ENCODE results near the gene INHBA.

Gene INHBA

DNA sequence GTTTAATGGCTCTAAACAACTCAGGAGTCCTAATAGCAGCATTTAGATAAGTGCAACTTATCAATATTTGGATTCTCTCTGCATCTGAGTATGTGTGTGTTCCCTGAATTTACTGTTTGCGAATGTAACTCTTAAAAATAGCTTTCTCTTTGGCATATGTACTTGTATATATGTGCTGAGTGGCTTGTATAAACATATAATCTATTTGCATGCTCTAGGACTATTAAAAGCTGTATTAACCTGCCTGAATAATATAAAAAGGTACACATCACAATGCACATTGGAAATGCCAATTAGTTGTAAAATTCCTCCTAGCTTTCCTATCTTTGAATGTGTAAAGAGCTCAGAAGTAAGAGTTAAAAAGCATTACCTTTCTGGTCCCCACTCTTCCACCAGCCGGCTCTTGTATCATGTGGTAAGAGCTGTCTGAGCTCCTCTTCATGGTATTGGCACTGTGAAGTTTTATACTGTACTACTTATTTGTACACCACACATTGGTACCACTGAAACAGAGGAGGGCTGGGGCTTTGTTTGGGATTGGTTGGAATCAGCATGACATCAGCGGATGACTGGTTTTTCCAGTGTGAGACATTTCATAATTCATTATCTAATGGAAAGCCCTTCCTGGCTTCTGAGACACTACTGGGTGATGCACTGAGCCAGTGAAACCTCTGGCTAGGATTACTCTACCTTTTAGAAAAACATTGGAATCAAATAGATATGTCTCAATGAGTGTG lies at the start of gene INHBA:
Gene INHBA, minus strand, starts transcription at position 456 of the 737 bp plus-strand sequence. CDS start 2,716 bp downstream, outside the sequence.
- DNase-seq, result no peak

DNA sequence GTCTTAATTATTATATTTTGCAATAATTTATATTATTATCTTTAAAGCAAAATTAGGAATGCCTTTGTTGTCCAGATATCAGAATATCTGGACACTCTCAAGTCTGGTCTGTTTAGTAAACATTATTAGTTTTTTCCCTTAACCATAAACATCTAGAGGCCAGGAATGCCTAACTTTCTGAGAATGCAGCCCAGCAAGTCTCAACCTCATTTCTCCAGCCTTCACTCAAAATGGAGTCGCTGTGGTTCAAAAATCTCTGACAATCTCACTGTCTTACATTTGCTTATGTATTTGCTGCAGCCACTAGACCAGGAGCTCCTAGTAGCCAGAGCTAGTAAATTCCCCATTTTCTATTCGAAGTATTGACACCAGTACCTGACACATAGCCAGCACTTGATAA lies 49.7 kb upstream of the INHBA start:
- no peak for DNase-seq

DNA sequence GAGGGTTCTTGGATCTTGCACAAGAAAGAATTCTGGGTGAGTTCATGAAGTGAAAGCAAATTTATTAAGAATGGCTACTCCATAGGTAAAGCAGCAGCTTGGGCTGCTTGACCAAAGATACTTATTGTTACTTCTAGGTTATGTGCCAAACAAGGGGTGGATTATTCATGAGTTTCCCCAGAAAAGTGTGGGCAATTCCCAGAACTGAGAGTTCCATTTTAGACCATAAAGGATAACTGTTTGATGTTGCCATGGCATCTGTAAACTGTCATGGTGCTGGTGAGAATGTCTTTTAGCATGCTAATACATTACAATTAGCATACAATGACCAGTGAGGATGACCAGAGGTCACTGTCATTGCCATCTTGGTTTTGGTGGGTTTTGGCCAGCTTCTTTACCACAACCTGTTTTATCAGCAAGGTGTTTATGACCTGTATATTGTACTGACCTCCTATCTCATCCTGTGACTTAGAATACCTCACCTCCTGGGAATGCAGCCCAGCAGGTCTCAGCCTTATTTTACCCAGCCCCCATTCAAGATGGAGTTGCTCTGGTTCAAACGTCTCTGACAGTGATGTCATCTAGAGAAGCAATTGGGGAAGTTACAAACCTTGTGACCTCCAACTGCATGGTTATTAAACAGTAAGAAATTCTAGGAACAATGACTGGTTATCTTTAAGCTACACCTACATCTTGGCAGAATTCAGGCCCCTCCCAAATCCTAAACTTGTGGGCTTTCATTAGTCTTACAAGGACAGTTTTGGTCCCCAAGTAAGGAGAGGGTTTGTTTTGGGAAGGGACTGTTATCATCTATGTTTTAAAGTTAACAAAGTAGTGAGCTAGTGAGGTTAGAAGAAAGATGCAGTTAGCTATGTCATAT lies 48.0 kb upstream of the INHBA start:
- DNase-seq, result no peak

DNA sequence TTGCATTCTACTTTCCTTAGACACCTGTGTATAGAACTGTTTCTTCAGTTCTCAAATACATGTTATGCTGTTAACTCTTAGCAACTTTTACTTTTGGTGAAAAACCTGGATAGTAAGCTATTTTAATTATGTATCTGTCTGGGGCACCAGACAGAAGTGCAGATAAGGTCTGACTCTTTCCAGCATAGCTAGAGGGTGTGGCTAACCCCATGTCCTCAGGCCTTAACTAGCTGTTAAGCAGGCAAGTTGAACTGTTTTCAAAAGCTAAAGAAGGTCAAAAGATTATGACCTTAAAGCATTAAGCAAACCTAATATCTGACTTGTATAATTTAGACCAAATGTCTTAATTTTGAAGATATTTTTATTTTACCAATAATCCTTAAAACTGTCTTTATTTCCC lies 45.1 kb upstream of the INHBA start:
- no peak for DNase-seq

DNA sequence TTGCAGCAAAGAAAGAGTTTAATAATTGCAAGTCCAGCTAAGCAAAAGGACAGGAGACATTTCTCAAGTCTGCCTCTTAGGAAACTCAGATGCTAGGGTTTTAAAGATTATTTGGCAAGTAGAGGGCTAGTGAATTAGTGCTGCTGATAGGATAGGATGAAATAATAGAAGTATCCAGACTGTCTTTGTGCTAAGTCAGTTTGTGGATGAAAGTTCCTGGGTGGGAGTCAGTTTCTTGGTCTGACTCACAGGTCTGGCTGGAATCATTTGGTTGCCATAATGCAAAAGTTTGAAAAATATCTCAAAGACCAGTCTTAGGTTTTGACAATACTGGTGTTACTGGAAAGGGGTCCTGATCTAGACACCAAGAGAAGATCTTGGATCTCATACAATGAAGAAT lies 42.6 kb upstream of the INHBA start:
- no peak for DNase-seq

DNA sequence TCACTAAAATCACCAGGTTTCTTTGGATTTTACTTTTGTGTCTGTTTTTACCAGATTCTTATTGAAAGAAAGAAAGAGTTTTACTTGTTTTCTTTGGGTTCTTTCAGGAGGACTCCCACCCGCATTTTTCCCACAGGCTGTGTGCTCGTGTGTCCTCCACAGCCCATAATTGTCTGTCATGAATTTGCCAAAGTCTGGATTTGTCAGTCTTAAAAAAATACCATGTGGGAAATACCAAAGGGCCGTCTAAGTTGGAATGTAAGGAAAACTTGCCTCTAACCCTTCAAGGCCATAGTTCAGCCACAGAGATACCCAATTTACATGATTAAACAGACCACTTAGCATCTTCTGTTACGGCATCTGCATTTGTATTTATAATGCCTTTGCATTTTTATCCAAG lies 41.3 kb upstream of the INHBA start:
- DNase-seq, result no peak

DNA sequence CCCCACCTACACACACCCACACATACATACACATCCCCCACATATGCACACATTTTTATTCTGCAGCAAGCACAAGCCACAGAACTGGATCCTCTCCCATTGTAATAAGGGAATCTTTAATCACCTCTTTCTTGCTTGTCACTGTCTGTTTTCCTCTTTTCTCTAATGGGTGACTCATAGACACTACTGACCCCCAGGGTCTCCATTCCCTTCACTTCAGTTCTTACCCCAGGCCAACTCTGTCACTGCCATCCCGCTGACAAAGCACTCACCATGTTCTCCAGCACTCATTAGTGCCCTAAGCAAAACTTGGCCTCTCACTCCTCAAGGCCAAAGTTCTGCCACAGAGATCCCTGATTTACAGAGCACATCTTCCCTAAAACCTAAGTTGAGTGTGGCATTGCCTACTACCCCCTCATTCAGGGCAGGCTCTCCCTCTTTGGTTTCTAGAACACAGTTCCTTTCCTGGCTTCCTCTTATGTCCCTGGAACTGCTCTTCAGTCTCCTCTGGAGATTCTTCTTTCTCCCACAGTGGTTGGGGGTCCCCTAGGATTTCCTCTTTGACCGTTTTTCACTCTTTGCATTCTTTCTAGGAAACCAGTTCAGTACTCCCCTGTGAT lies 39.6 kb upstream of the INHBA start:
- DNase-seq, result no peak

DNA sequence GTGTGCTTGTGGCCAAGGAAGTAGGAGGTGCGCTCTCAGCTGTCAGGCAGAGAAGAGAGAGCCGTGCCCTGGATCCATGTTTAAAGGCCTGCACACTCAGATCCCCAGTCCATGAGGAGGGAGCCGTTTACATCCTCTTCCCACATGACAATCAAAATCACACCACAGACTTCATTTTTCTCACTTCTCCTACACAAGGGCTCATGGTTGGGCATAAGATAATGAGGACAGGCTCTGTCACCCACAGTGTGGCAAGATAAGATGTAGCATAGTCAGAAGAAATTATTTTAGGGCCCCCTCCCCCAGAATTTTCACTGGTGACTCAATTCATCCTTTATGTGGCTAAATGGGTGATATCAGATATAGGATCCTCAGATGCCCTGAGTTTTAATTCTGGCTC lies 35.9 kb upstream of the INHBA start:
- no peak for DNase-seq

DNA sequence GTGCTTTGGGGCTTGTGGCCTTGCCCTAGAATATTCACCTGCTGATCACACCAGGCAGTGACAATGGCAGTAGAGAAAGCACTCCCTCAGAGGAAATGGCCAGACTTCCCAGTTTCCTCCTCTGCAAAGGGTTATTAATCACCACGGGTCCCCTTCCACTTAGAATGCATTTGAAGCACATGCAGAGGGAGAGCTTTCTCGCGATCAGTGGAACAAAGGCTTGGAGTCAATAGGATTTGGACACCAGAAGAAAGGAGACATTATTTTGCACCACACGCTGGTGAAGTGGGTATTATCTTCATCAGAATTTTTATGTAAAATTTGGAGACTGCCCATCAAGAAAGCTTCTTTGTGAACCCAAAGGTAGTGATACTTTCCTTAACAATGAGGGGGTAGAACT lies 35.4 kb upstream of the INHBA start:
- DNase-seq, result no peak

DNA sequence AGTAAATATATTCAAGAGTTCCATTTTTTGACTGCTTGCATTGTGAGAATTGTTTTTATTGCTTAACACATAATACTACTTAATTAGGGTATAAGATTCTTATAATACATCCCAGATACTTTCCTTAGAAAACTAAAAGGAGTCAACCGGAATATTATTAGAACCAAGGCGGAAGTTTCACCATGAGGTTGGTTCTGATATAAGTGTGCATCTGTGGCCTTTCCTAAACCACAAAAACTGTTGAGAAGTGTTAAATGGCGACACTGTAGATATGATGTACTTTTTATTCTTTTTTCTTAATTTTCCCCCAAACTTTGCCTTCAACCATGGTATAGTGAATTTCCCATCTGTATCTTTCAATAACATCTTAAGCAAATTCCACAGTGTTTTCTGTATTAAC lies 32.3 kb upstream of the INHBA start:
- no peak for DNase-seq

DNA sequence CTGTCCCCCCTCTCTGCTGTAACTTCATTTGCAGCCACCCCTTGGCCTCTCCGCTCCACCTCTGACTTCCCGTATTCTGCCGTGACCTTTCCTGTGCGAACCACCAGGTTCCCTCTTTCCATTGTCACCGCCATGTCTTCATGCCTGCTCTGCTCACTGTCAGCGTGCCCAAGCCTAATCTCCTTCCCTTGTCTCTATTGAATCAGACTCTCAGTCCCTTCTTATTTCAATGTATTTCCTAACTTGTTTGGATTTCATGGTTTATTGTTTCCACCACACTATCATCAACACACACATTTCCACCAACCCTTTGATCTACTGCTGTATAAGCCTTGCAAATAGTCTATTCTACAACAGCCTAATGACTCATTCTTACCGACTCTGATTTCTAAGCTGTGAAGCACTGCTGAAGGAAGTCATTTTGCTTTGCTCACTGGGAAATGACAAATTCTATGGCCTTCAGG lies 30.0 kb upstream of the INHBA start:
- no peak for DNase-seq

DNA sequence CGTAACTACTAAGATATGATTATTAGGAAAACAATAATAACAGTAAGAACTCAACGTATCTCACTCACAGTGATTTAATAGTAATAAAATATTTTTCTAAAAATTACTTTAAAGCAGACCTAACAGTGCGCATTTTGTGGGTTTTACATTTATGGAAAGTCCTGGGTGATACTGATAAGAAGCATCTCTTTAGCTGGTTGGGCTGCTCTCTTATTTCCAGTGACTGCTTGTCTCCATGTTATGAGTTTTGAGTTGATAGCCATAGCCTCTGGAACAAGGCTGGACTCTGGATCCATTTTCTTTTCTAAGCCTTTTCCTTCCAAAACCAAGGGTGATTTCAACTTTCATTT lies 29.5 kb upstream of the INHBA start:
- no peak for DNase-seq

DNA sequence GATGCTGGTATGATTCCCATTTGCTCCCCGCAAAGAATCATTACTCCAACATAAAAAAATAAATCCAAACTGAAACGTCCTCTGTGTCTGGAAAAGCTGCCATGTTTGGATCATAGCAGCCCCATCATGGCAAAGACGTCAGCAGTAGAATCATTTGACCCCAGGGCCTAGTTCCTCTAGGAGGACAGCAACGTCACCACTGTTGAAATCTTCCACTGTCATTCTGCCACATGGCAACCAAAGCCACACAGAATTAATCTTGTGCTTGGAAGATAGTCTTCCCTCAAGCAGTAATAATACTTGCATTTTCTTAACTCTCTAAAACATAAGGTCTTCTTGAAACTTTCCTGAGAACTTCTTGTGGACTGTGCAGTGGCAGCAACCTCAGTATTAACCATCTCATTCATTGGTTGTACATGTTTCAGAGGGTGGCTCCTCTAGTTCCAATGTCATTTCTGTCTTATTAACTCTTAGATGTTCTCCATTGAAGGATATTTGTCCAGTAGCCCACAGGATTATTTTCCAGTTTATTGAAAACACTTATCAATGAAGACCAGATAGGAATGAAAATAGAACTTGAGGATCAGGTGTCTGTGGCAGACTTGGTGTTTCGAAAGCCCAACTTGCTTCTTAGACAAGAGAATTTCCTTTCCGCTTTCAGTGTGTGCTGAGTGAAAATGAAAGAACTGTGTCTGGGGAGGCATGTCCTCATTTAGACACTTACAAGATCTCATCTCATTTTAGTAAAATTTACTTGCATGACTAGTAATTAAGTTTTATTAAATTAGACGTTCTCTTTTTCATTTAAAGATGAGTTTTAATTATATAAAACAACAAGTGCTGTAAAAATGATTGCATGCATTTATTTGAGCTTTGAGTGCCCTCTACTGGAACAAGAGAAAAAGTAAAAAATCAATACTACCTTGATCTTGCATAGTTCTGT lies 28.9 kb upstream of the INHBA start:
- peak; percentile 59 for DNase-seq

DNA sequence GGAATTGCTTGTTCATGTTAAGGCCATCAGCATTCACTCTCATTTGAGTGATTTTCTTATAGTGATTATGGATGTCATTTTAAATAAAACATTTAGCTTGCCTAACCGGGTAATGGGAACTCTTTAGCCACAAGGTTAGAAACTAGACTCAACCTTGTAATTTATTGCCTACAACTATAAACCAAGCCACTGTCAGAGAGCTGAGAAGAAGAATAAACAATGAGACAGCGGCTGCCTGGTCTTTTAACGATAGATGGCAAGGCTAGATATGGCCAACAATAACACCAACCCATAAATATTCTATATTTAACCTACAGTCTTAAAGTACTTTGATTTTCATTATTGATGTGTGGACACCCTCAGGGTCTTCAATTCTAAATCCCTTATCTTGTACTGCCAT lies 27.8 kb upstream of the INHBA start:
- DNase-seq, result no peak

DNA sequence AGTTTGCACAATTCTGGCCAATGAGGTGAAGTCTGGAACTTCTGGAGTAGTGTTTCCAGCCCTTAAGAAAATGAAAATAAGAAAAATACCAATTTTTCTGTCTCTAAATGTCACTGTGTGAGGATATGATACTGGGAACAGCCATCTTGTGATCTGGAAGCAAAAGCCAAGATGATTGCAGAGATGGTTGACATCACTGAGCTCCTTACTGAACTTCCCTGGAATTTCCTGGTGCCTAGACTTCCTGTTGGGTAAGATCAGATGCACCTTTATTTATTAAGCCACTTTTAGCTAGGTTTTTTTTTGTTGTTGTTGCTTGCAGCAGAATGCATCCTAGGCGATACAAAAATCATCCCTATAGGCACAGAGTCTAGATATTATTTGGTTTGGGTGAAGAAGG lies 27.3 kb upstream of the INHBA start:
- no peak for DNase-seq

DNA sequence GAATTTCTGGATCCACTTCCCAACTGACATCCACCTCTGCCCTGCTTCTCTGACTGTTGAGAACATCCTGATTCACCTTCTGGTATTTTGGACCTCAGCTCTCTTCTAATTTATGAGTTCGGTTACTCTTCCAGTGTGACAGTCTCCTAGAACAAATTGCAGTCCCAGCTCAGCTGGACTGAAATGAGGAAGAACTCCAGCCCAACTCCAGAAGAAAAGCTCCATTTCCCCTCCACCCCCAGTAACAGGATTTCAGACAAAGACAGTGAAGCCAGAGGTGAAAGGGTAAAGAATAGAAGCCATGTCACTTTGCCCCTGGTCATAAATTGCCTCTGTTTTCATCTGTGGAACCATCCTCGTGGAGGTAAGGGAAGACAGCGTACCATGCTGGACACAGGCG lies 26.2 kb upstream of the INHBA start:
- no peak for DNase-seq

DNA sequence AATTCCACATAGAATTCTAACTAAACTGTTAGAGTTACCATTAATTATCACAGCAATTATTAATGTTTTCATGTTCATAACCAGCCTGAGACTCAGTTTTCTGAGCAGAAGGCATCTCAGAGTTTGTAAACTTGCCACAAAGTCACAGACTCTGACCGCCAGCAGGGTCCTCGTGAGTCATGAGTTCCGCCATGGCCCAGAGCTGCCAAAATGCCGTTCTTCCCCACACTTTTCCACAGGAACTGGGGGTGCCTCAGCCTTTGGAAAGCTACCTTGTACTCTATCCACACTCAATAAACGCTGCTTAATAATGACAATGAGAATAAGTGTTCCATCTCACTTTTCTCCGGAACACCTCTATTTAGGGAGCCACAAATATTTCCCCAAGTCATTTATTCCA lies 22.1 kb upstream of the INHBA start:
- DNase-seq, result no peak

DNA sequence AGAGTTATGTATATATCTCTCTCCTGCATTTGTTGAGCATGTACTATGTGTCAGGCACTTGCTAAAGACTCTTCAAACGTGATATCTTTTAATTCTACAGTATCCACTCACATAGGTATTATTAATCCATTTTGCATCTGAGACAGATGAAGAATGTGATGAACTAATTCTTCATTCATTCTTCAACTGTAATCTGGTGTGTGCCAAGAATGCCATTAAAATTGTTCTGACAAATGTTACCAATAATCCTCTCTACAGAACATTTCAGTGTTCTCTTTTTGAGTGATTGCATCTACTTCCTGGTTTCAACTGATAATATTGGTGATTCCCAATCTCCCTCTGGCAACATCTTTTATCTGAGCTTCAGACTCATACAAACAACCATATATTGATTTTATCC lies 18.0 kb upstream of the INHBA start:
- no peak for DNase-seq

DNA sequence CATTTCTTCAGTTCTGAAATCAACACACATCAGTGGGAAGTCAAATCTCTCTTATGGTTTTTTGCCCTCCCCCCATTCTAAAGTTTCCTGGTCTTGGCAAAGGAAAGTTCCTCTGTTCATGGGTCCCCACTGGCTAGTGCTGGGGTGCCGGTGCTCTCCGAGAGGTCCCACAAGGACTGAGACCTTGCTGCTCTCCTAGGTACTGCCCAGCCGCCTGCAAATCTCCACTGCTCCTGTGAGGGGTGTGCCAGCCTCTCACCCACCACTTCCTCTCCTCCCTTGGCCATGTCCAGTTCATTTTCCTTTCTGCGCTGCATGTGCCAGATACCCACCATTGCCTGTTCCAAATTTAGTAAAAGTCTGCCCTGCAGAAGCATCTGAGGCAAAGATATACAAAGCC lies 17.2 kb upstream of the INHBA start:
- DNase-seq, result no peak

DNA sequence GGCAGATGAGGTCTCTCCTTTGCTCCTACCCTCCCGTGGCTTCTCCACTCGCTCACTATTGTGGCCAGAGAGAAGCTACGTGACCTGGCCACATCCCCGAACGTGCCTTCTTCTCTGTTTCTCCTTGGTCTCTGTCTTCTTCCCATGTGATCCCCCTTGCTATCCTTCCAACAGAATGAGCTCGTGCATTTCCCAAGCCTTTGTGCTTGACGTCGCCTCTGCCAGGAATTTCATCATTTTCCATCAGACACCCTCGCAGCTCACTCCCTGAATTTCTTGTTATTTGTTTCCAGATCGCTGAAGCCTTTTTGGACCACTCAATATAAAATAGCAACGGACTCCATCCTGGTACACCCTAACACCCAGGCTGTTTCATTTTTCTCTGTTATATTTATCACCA lies 13.8 kb upstream of the INHBA start:
- no peak for DNase-seq

DNA sequence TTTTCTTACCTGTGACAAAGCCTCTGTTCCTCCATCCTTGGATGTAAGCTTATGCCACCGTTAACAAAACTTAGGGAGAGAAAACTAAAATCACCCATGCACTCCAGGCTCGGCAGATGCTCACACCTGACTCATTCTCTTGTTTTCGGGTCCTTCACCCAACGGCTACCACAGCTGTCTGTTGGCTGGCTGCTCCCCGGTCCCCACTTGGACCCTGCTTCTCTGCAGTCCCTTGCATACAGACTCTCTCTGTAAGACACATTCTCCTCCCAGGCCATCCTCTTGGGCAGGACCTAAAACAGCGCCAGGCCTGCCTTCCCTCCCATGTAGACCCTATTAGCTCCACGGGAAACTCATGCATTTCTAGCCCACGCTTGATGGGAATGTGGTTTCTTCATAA lies 12.1 kb upstream of the INHBA start:
- no peak for DNase-seq

DNA sequence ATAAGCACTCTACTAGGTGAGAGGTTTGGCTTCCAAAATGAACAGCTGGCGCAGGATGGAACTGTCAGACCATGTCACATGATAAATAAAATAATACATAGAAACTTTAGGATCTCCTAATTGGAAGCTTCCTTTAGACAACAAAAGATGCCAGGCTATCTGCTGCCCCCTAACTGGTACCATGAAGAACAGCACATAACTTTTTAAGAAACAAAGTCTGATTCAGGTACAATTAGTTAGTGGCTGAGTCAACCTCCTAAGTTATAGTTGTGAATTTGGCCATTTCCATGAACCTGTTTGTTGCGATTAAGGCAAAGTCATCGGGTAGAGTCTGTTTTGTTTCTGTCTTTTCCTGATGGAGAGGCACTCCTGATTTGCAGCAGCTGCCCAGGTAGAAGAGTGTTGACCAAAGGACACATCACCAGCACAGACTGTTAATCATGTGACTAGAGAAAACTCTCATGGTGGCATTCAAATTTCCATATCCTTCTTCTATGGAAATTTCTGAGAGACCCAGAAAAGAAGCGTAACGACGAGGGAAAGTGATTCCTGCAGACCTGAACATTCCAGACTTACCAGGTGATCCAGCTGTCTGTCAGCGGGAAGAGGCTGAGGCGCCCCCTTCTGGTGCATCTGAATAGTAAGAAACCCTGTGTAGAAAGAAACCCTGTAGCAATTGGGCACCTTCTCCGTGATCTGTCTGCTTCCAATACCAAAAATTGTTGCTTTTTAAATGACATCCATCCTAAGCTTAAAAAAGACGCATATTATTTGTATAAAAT lies 8.6 kb upstream of the INHBA start:
- no peak for DNase-seq

Data from activated CD4-positive, alpha-beta T cell treated with anti-CD3 and anti-CD28 coated beads, Interleukin-10, Interleukin-2, amounts not matched to agents 100 ng/mL and 50 ng/mL, durations not matched to agents 16 hours and 8 hours (primary cell).